Measurements from ENCODE around the gene LARP4. TPM values are rescaled to one million over a fixed set of nuclear protein-coding genes. Genes with fewer than 3 reads are reported as not detected.

LARP4 gene
- 13.5 and 14.6 TPM in 2 replicates for total RNA-seq

DNA sequence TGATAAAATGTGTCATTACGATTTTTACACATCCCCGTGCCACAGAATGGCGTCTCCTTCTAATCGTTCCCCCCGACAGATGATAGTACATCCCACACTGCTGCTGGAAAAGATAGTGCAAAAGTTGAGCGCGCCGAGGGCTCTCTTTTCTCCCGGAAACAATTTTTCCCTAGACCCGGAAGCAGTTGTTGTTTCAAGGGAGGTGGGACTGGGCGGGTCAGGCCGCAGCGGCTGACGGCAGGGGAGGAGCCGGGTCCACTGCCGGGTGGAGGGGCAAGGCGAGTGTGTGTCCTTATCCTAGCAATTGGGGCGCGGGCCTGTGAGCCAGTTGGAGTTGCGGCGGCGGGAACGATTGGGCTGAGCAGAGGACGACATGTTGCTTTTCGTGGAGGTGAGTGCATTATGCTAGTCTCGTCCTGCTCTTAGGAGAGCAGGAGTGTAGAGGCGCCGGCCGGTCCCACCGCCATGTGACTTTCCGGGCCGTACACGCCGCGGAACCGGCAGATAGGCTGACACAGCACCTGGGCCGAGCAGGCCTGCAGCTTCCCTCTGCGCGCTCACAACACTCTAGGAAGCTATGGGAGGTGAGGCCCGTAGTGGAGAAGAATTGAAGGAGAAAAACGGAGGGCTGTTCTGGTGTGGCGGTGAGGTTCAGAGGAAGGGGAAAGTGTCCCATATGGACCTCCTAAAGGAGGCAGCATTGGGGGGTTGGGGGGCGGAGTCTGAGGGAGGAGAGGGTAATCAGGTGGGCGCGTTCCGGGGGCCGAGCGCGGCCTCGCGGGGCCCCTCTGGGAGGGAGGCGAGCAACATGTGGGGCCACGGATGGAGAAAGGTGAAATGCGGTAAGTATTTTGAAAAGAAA is at the start of gene LARP4:
TSS of gene LARP4 (plus strand) at position 248 of the 862 bp plus-strand sequence. CDS start at position 374, 126 bp downstream.

DNA sequence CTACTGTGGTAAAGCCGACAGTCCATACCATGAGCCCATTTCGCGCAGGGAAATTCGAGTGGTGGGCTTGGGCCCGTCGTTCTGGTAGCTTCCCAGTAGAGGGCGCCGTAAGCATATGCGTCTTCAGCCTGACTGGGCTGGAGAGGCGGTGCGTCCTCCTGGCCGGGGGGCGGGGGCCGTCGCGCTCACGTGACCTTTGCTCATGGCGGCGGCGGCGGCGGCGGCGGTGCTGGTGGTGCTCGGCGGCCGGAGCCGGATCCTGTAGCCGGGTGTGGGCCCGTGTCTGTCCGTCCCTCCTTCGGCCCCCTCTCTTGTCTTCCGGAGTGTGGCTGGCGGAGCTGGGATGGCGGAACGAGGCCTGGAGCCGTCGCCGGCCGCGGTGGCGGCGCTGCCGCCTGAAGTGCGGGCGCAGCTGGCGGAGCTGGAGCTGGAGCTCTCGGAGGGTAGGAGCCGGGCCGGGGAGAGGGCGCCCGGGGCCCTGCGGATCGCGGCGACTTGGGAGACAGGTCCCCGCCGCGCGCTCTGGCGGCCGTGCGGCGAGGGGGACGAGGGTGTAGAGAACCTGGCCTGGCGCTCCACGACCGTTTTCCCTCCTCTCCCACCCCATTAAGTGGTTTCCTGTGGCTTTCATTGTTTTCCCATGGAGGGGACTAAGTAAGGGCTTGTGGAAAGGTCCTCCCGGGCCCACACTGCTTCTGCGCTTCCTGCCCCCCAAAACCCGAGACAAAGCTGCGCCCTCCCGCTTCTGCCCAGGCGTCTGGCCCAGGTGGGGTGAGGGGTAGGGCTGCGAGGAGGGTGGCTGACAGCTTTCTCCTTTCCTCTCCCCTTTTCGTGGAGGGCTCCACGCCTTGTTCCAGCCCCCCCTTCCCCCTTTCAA is 104.4 kb downstream of the LARP4 start, which contains the start of gene DIP2B:
TSS of gene DIP2B (plus strand) at position 188 of the 877 bp plus-strand sequence. CDS start at position 344, 156 bp downstream.

Other genes starting within 250 kb of the LARP4 start
- 29.0 and 35.6 TPM in 2 replicates for gene CERS5, start 233.5 kb upstream of the LARP4 start, total RNA-seq
- gene LIMA1, start 117.4 kb upstream of the LARP4 start, total RNA-seq = 47.4 and 57.7 TPM in 2 replicates
- not detected in 2 replicates for gene FAM186A, start 4.3 kb upstream of the LARP4 start, total RNA-seq
- 8.6 and 9.4 TPM in 2 replicates for gene DIP2B, start 104.1 kb downstream of the LARP4 start, total RNA-seq